Activated CD4-positive, CD25-positive, alpha-beta regulatory T cell (primary cell): ENCODE results near the gene LMTK3.

Source experiments
- DNase-seq, 4 experiments: peaks; one replicate each; lab custom pipeline; 2025; lab: John Stamatoyannopoulos, UW

Gene LMTK3, protein sequence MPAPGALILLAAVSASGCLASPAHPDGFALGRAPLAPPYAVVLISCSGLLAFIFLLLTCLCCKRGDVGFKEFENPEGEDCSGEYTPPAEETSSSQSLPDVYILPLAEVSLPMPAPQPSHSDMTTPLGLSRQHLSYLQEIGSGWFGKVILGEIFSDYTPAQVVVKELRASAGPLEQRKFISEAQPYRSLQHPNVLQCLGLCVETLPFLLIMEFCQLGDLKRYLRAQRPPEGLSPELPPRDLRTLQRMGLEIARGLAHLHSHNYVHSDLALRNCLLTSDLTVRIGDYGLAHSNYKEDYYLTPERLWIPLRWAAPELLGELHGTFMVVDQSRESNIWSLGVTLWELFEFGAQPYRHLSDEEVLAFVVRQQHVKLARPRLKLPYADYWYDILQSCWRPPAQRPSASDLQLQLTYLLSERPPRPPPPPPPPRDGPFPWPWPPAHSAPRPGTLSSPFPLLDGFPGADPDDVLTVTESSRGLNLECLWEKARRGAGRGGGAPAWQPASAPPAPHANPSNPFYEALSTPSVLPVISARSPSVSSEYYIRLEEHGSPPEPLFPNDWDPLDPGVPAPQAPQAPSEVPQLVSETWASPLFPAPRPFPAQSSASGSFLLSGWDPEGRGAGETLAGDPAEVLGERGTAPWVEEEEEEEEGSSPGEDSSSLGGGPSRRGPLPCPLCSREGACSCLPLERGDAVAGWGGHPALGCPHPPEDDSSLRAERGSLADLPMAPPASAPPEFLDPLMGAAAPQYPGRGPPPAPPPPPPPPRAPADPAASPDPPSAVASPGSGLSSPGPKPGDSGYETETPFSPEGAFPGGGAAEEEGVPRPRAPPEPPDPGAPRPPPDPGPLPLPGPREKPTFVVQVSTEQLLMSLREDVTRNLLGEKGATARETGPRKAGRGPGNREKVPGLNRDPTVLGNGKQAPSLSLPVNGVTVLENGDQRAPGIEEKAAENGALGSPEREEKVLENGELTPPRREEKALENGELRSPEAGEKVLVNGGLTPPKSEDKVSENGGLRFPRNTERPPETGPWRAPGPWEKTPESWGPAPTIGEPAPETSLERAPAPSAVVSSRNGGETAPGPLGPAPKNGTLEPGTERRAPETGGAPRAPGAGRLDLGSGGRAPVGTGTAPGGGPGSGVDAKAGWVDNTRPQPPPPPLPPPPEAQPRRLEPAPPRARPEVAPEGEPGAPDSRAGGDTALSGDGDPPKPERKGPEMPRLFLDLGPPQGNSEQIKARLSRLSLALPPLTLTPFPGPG (N-terminal part only)

GRCh38 chr19:48511800-48512503, at the start of gene LMTK3:
TSS of gene LMTK3 (minus strand) at chr19:48511835. CDS start at chr19:48511576, 259 bp downstream.
- peak; percentile 40 to 78 (median 59) for DNase-seq

DNA sequence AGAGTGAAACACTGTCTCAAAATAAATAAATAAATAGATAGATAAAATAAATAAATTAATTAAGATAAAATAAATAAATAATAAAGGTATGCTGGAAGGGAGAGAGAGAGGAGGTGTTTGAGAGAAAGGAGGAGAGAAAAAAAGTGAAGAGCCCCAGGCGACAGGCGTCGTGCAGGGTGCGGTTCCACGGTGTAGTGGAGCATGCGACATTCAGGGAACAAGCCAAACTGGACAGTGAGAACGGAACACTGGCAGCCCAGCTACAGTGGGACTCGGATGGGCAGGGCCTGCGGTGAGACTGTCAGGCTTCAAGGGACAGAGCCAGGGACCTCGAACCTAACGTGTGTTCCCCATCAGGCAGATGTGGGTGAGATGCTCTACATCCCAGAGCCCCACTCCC, 49.8 kb upstream of the LMTK3 start:
- no peak for DNase-seq

- DNase-seq = no peak
Measured at GRCh38 chr19:48560095-48560530, 48.5 kb upstream of the LMTK3 start.

DNA sequence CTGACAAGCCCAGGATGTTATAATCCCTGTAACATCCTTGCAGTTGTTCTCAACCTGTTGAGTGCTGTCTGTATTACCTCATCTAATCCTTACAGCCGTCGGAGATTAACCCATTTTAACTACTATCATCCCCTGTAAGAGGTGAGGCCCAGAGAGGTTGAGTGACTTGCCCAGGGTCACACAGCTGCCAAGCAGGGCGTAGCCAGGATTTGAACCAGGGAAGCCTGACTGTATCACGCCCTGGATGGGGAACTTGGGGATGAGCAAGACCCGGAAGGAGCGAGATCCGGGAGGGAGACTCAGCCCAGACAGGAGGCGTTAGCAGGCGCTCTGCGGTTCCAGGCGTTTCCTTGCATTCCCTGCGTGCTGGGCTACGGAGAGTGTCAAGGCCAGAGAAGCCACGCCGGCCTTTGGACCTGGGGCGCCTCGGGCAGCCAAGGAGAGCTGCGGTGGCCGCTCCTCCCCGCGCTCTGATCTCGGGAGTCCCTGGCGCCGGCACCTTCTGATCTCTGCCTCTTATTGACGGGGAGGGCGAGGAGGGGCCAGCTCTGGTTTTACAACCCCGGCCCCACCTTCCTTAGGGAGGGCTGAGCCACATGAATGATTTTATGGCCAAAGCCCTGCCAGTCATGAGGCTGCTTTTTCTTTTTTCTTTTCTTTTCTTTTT, 46.5 kb upstream of the LMTK3 start:
- DNase-seq = no peak

- no peak for DNase-seq
Measured at GRCh38 chr19:48556825-48557224, 45.2 kb upstream of the LMTK3 start.

- DNase-seq = no peak
Measured at GRCh38 chr19:48556163-48556562, 44.5 kb upstream of the LMTK3 start.

- DNase-seq = no peak
Measured at GRCh38 chr19:48554385-48555091, 42.9 kb upstream of the LMTK3 start.

DNA sequence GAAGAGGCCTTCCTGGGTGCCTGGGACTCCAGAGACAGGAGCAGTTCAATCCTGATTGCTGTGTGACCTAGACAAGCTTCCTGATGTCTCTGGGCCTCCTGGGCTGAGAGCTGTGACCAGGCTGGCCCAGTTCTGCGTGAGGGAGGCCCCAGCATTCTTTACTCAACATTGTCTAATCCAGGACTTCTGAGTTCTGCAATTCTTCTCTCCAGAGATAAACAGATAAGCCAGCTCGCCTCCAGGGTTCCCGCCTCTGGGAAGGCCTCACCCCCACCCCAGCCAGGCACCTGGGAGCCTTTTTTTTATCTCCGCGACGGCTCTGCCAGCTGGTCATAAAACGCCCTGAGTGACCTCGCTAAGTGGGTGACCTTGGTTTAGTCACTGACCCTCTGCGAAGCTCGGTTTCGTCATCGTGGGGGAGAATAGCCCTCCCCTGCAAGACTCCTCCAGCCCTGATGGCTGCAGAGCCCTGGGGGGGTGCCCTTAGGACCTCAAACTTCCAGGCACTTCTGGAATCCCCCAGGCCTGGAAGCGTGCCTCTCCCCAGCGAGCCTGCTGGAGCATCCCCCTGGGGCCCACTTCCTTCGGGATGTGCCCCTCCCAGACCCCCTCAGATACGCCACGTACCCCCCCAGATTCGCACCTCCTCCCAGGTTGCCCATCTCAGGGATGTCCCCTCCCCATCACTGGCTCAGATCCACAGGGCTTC, 42.2 kb upstream of the LMTK3 start:
- DNase-seq = no peak

DNA sequence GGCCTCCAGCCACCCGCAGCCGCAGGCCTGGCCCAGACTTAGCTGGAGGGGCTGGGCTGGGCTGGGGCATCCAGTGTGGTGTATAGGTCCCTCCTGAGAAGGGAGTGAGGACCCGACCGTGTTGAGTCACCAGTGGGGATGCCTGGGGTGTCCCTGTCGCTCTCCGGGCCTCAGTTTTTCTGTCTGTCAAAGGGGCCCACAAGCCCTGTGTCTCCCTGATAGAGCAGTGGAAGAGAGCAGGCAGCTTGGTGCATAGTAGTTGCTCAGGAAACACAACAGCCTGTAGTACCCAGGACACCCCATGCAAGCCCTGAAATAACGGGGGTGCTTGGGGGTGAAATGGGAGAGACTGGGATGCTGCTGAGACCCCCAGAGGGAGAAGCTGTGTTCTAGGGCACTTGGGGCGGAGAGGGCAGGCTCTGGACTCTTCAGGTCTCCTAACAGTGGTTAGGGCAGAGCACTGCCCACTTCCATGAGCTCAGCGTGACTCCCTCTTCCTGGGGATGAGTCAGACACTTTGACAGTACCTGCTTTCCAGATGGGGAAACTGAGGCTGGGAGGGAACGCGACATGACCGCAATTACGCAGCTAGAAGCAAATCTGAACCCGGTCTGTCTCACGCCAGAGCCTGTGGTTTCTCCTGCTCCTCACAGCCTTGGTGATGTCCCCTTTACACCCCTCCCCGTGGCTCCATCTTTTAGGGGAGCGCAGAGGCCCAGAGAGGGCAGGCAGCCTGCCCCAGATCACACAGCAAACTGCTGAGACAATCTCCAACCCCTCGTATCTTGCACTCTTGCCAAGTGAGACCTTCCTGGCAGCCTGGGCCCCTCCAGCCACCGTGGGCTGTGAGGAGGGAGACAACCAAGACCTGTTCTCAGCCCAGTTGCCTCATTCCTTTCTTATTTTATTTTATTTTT, 41.0 kb upstream of the LMTK3 start:
- no peak for DNase-seq

- no peak for DNase-seq
Measured at GRCh38 chr19:48551437-48552302, 40.0 kb upstream of the LMTK3 start, which contains the start of gene SULT2B1. TSS of gene SULT2B1 (plus strand) at chr19:48552172. CDS start at chr19:48552253, 81 bp downstream.

- DNase-seq = no peak
Measured at GRCh38 chr19:48549380-48549779, 37.7 kb upstream of the LMTK3 start.

- DNase-seq = no peak
Measured at GRCh38 chr19:48548253-48548911, 36.7 kb upstream of the LMTK3 start.

- no peak for DNase-seq
Measured at GRCh38 chr19:48547722-48548121, 36.1 kb upstream of the LMTK3 start.

DNA sequence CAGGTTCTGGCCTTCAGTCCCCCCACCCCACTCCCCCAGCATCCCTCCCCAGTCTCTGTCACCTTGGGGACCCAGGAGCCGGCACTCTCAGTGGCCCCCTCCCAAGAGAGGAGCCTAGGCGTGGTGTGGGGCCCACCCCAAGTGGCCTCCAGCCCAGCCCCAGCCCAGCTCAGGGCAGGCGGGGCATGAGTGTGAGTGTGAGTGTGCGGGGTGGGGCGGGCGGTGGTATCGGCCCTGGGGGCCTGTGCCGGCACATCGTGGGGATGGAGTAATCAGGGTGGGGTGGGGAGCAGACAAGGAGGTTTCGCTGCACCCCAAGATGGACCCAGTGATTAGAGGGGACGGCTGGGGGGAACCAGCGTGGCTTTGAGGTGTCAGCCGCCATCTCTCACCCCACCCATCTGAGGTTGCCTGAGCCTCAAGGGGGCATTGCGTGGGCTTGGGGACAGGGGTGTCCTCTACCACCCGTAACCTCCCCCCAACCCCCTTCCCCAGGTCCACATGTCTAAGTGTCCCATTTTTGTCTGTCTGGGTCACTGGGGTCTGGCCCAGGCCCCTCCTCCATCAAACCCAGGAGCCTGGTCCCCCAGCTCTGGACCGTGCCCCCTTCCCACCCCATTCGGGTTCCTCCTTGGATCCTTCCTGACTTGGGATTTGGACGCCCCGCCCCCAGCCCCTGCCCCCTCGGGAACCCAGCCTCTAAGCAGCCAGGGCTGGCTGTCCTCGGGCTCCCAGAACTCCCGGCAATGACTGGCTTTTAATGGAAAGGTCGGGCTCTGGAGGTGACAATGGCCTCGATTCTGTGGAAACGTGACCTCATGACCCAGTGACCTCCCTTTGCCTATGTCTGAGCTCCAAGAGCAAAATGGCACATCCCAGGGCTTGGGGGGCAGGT, 33.5 kb upstream of the LMTK3 start:
- DNase-seq = no peak

- no peak for DNase-seq
Measured at GRCh38 chr19:48543121-48543710, 31.6 kb upstream of the LMTK3 start.
